SU-DHL-6 (cell line): ENCODE results near the gene EBF3.

Source experiments
- H2AFZ ChIP-seq: fragments of 200-600 bp; sonication (generic); 2 replicates; pipeline ENCODE4 v1.6.1; 2014; ENCODE audit warnings: low read depth, mild to moderate bottlenecking, moderate library complexity, mixed read lengths, antibody characterized with exemption, low read length; ENCODE audit not compliant: severe bottlenecking
- H3F3A ChIP-seq: fragments of 200-600 bp; shearing (Covaris generic); 2 replicates; pipeline ENCODE4 v1.6.0; 2016; ENCODE audit warnings: antibody characterized with exemption, mild to moderate bottlenecking; ENCODE audit not compliant: insufficient read depth
- H3K27ac ChIP-seq: fragments of 200-600 bp; sonication (generic); 2 replicates; pipeline ENCODE4 v1.5.1; 2016; ENCODE audit warnings: low read depth, mild to moderate bottlenecking, low read length, moderate library complexity, mixed read lengths
- H3K27me3 ChIP-seq: fragments of 200-600 bp; sonication (generic), shearing (Covaris generic); 2 replicates; pipeline ENCODE4 v1.6.0; 2014; ENCODE audit warnings: mild to moderate bottlenecking, low read length
- H3K36me3 ChIP-seq: fragments of 200-600 bp; sonication (generic); 2 replicates; pipeline ENCODE4 v1.6.1; 2014; ENCODE audit warnings: mild to moderate bottlenecking, low read length, mixed read lengths
- H3K4me2 ChIP-seq: fragments of 300-600, 200-600 bp; shearing (Covaris generic), sonication (generic); 2 replicates; pipeline ENCODE4 v1.6.0; 2014; ENCODE audit warnings: low read length, low read depth, mild to moderate bottlenecking; ENCODE audit not compliant: poor library complexity, severe bottlenecking
- H3K4me3 ChIP-seq: fragments of 200-600 bp; sonication (generic); 2 replicates; pipeline ENCODE4 v1.5.1; 2014; ENCODE audit warnings: antibody characterized with exemption, low read length, mild to moderate bottlenecking, mixed read lengths; ENCODE audit not compliant: insufficient read depth, poor library complexity, severe bottlenecking
- H3K79me2 ChIP-seq: fragments of 200-600 bp; sonication (generic); 2 replicates; pipeline ENCODE4 v1.6.1; 2014; ENCODE audit warnings: mild to moderate bottlenecking, low read length, moderate library complexity; ENCODE audit not compliant: insufficient read depth
- H3K9ac ChIP-seq: fragments of 200-600 bp; sonication (generic); 2 replicates; pipeline ENCODE4 v1.7.0; 2014; ENCODE audit warnings: mild to moderate bottlenecking, low read length
- H3K9me2 ChIP-seq: fragments of 200-600 bp; sonication (generic); replicated peaks from 2 replicates; pipeline ENCODE4 v1.6.1; 2014; ENCODE audit warnings: low read length; ENCODE audit not compliant: insufficient read depth
- H3K9me3 ChIP-seq: fragments of 200-600 bp; sonication (generic); 2 replicates; pipeline ENCODE4 v1.6.1; 2014; ENCODE audit warnings: low read length, mixed read lengths; ENCODE audit not compliant: insufficient read depth
- H4K20me1 ChIP-seq: fragments of 200-600 bp; sonication (generic); 2 replicates; pipeline ENCODE4 v1.6.1; 2014; ENCODE audit warnings: low read depth, mild to moderate bottlenecking, antibody characterized with exemption, low read length, moderate library complexity, mixed read lengths
- EZH2phosphoT487 ChIP-seq: fragments of 200-600 bp; sonication (generic), shearing (Covaris generic); conservative IDR thresholded peaks from 2 replicates; pipeline ENCODE4 v1.6.1; 2018; ENCODE audit warnings: mild to moderate bottlenecking, antibody characterized with exemption, low read length, moderate library complexity, mixed read lengths
- TF ChIP-seq, protein P1 (sequence below): fragments of 200-600 bp; sonication (generic); IDR thresholded peaks from one replicate; pipeline ENCODE4 v1.5.1; 2017; ENCODE audit warnings: antibody characterized with exemption, mild to moderate bottlenecking, low read length, moderate library complexity; ENCODE audit not compliant: insufficient read depth, poor library complexity, severe bottlenecking

The EBF3 gene

DNA sequence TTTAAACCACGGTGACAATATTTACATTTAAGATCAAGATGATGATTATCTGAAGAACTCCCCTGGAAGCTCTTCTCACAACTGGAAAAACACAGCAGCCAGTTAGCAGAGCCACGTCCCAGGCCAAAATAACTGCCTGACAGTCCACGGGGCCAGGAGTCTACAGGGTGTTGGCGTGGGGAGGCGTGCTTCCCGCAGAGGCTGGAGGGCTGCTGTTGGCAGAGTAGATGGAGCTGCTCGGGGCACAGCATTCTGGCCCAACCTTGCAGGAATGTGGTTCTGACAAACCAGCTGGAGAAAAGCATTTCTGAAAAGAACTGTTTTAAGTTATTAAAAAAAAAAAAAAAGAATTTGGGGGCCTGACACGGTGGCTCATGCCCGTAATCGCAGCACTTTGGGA is 177.9 kb downstream of the EBF3 start:
- Histone ChIP-seq H3K27me3 (no peaks in the 10 kb centered on the region), H3F3A (no peaks in the 10 kb centered on the region), H3K9me2 (no peaks in the 10 kb centered on the region), H3K36me3 (no peaks in the 10 kb centered on the region), H3K4me3 (no peak overlapping the region), H3K79me2 (no peaks in the 10 kb centered on the region), H3K9ac (no peak overlapping the region), H4K20me1 (no peaks in the 10 kb centered on the region), H3K9me3 (no peaks in the 10 kb centered on the region), H2AFZ (no peak overlapping the region), H3K4me2 (no peak overlapping the region), H3K27ac (no peak overlapping the region)
- TF ChIP-seq EZH2phosphoT487 = no peak
- TF ChIP-seq, protein P1, sequence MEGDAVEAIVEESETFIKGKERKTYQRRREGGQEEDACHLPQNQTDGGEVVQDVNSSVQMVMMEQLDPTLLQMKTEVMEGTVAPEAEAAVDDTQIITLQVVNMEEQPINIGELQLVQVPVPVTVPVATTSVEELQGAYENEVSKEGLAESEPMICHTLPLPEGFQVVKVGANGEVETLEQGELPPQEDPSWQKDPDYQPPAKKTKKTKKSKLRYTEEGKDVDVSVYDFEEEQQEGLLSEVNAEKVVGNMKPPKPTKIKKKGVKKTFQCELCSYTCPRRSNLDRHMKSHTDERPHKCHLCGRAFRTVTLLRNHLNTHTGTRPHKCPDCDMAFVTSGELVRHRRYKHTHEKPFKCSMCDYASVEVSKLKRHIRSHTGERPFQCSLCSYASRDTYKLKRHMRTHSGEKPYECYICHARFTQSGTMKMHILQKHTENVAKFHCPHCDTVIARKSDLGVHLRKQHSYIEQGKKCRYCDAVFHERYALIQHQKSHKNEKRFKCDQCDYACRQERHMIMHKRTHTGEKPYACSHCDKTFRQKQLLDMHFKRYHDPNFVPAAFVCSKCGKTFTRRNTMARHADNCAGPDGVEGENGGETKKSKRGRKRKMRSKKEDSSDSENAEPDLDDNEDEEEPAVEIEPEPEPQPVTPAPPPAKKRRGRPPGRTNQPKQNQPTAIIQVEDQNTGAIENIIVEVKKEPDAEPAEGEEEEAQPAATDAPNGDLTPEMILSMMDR = no peak

DNA sequence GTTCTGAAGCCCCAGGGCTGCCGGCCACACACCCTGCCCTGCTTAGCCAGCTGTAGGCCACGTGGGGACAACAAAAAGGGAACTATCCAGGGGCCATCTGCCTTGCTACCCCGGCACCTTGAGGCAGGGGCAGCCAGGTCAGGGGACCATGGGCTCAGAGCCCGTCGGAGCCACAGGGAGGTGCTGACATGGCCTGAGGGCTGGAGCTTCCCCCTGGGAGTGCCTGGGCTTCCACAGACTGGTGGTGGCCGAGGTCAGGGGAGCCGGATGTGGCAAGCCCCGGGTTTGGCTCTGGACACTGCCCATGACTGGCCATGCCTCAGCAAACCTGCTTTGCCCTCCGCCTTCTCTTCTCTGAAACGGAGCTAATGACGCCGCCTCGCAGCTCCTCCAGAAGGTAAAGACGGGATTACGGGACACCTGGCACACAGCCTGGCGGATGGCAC is 178.5 kb downstream of the EBF3 start:
- Histone ChIP-seq H3K9me3 (no peaks in the 10 kb centered on the region), H3K9me2 (no peaks in the 10 kb centered on the region)

More for the DNA sequence above, 178.5 kb downstream of the EBF3 start:
- Histone ChIP-seq H2AFZ (no peak overlapping the region), H3K9ac (no peak overlapping the region), H3F3A (no peaks in the 10 kb centered on the region), H3K36me3 (no peaks in the 10 kb centered on the region), H3K27ac (no peak overlapping the region), H4K20me1 (no peaks in the 10 kb centered on the region), H3K27me3 (no peaks in the 10 kb centered on the region), H3K4me2 (no peak overlapping the region), H3K79me2 (no peaks in the 10 kb centered on the region), H3K4me3 (no peak overlapping the region)
- no peak for TF ChIP-seq EZH2phosphoT487
- TF ChIP-seq, protein P1 = no peak
